NCI-H2107 (cell line): ENCODE results near the gene ZMYM5.
"Not testable (repeated sequence)": the region's sequence is repeated elsewhere in the genome, so short reads cannot be mapped to it uniquely, and the experiment has no call there.

ENCODE experiments used
- DNase-seq: peaks from one replicate; lab custom pipeline; 2025; lab: John Stamatoyannopoulos, UW

ZMYM5 gene

DNA sequence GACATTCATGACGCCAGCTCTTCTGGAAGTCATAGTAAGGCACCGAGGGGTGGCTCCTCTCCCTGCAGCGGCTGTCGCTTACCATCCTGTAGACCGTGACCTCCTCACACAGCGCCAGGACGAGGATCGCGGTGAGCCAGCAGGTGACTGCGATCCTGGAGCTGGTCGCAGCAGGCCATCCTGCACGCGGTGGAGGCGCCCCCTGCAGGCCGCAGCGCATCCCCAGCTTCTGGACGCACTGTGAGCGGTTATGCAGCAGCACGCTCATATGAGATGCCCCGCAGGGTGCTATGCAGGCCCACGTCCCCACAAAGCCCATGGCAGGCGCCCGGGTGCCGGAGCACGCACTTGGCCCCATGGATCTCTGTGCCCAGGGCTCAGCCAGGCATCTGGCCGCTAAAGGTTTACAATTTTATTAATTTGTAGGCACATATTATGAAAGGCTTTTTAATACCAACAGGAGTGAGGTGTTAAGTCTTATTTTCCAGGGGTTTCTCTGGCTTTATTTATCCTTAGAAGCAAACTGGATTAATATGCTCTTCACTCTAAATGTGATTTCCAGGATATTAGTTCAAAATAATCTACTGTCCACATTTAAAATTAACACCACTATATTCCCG, 45.1 kb downstream of the ZMYM5 start:
- no peak for DNase-seq

GRCh38 chr13:19817510-19818158, 45.8 kb downstream of the ZMYM5 start:
- DNase-seq = no peak

GRCh38 chr13:19817106-19817505, 46.3 kb downstream of the ZMYM5 start:
- no peak for DNase-seq

DNA sequence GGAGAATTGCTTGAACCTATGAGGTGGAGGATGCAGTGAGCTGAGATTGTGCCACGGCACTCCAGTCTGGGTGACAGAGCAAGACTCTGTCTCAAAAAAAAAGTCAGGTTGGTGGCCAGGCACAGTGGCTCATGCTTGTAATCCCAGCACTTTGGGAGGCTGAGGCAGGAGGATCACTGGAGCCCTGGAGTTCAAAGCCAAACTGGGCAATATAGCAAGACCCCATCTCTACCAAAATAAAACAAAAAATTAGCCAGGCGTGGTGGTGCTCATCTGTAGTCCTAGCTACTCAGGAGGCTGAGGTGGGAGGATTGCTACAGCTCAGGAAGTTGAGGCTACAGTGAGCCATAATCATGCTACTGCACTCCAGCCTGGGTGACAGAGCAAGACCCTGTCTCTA, 47.6 kb downstream of the ZMYM5 start:
- DNase-seq = not testable (repeated sequence)

DNA sequence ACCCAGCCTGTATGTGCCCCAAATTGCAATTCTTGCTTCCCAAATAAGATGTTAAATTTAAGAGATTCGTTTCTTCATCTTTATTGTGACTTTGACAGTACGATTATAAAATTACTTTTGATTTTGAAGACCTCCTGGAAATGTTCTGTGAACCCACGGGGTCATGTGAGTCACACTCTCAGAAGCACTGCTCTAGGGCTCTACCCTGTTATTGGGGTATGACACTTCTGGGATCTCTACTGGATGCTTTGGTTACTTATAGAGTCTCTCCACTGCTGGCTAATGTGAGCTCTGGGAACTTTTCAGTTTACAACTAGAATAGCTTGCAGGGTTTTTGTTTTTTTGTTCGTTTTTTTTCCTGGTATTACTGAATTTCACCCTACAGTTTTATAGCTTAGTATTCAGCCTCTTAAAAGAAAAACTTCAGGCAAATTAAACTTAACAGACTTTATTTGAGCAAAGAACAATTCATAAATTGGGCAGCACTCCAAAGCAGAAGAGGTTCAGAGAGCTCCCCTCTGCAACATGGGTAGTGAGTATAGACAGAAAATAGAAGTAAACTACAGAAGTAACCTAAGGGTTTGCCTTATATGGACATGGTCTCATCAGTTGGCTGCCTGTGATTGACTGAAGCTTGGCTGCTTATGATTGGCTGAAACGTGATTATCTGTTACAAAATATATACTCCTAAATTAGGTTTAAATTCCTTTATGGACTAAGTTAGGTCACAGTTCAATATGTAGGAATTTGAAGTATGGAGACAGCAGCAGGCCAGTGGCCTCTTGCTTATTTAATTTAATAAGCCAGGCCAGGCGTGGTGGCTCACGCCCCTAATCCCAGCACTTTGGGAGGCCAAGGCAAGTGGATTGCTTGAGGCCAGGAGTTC, 52.2 kb downstream of the ZMYM5 start:
- no peak for DNase-seq

GRCh38 chr13:19810151-19810550, 53.3 kb downstream of the ZMYM5 start:
- DNase-seq = no peak

DNA sequence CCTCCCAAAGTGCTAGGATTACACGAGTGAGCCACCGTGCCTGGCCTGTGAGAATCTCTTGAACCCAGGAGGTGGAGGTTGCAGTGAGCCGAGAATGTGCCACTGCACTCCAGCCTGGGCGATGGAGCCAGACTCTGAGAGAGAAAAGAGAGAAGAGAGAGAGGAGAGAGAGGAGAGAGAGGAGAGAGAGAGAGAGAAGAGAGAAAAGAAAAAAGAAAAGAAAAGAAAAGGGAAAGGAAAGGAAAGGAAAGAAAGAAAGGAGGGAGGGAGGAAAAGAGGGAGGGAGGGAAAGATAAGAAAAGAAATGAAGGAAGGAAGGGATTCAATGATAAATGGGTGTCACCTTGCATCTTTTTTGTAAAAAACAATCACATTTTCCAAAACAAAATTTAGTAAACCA, 57.7 kb downstream of the ZMYM5 start:
- DNase-seq = no peak

GRCh38 chr13:19795956-19796355, 67.5 kb downstream of the ZMYM5 start:
- DNase-seq = no peak

- no peak for DNase-seq
These were observed 68.8 kb downstream of the ZMYM5 start for GRCh38 chr13:19794631-19795030.

DNA sequence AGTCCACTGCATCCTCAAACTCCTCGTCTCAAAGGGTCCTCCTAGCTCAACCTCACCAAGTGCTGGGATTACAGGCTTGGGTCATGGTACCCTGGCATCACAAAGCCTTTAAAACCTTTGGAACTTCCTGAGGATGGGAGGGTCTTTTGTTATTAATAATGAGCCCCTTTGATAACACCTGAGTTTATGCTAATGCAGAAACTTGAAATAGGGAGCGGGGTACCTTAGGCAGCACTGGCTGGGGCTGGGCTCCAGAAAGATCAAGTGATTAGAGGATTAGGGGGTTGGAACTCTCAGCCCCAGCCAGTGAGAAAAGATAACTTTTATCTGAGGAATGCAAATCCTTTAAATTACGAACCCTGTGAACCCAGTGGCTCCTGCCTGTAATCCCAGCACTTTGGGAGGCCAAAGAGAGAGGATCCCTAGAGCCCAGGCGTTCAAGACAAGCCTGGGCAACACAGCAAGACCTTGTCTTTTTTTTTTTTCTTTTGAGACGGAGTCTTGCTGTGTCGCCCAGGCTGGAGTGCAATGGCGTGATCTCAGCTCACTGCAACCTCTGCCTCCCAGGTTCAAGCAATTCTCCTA, 71.4 kb downstream of the ZMYM5 start:
- DNase-seq = no peak

DNA sequence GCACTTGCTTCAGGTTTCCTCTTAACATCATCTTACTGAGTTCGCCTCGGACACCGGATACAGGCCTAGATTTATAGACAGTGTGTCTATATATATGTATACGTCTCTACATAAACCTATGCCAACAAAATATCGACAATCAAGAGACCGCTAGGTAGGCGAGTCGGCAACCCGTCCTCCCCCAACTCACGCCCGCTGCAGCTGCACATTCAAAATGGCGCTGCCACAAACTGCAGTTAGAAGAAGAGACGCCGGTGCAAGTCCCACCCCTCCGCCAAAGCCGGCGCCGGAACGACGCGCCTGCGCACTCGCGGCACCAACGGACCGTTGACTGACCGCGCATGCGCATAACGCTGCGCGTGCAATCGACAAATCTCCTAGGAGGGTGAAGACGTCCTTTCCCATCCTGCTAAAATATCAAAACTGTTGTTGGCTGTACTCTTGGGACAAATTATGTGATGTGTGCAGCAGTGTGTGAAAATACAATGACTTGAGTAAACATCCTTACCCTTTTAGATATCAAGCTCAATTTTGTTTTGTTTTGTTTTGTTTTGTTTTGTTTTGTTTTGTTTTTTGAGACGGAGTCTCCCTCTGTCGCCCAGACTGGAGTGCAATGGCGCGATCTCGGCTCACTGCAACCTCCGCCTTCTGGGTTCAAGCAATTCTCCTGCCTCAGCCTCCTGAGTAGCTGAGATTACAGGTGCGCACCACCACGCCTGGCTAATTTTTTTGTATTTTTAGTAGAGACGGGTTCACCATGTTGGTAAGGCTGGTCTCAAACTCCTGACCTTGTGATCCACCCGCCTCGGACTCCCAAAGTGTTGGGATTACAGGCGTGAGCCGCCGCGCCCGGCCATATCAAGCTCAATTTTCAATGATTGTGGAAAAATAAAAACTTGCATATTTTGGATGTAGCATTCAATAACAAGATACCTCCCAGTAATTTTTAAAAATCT, 80.4 kb downstream of the ZMYM5 start, which contains the start of gene PSPC1:
TSS of gene PSPC1 (minus strand) at position 219 of the 956 bp plus-strand sequence. CDS start at position 31, 188 bp downstream.
- DNase-seq = peak; percentile 86

- no peak for DNase-seq
These were observed 81.3 kb downstream of the ZMYM5 start for GRCh38 chr13:19782049-19782726.

GRCh38 chr13:19781526-19781925, 81.9 kb downstream of the ZMYM5 start:
- DNase-seq = no peak

GRCh38 chr13:19780753-19781418, 82.6 kb downstream of the ZMYM5 start:
- not testable (repeated sequence) for DNase-seq
